ENCODE measurements around the gene COG5. TPM values are rescaled to one million over a fixed set of nuclear protein-coding genes. Genes with fewer than 3 reads are reported as not detected.
"Not testable (repeated sequence)": the region's sequence is repeated elsewhere in the genome, so short reads cannot be mapped to it uniquely, and the experiment has no call there.

COG5 gene
- total and polyA plus RNA-seq, 2 donors from 2014 or later, result 8.6 to 45.7 TPM

- intact Hi-C loops (cut with DNase I), result no loop called here
Measured at GRCh38 chr7:107251963-107252362, 311.8 kb downstream of the COG5 start.

GRCh38 chr7:107248551-107249316, 315.0 kb downstream of the COG5 start:
- H3K4me1 ChIP-seq (ENCODE audit: control insufficient read depth in 2 of 3, insufficient read depth in 2 of 3, low read depth in 1 of 3, low read length in 3 of 3), result no peaks in the 10 kb centered on the region
- H3K36me3 ChIP-seq (ENCODE audit: control insufficient read depth in 2 of 3, insufficient read depth in 3 of 3, low read length in 3 of 3), result peaks cover 0 to 2% (median 2%) of the 10 kb centered on the region in 3 donors
- H3K4me3 ChIP-seq (ENCODE audit: low read length in 3 of 3), result no peak overlapping the region
- H3K27ac ChIP-seq (ENCODE audit: low read depth in 2 of 2, low read length in 2 of 2), result no peak overlapping the region
- intact Hi-C loops (cut with DNase I), result loop anchor here (10.0 kb wide), 1 partner anchor 56 kb away; no protein-coding TSS in a partner anchor
- FAIRE-seq (no peak), DNase-seq (no peak)
- H3K9me3 ChIP-seq (ENCODE audit: control insufficient read depth in 2 of 3, insufficient read depth in 1 of 3, low read length in 3 of 3), result peaks cover 0 to 3% (median 0%) of the 10 kb centered on the region in 3 donors
- H3K27me3 ChIP-seq (ENCODE audit: control insufficient read depth, insufficient read depth, low read length), result no peaks in the 10 kb centered on the region
- no peak for TF ChIP-seq CTCF (IDR thresholded peaks at IDR 0.05; ENCODE audit: borderline replicate concordance, extremely low read depth, insufficient read depth)
- no peak overlapping the region for H3K9ac ChIP-seq (ENCODE audit: low read length in 3 of 3)

More at GRCh38 chr7:107251963-107252362, 311.8 kb downstream of the COG5 start:
- H3K4me1 ChIP-seq (ENCODE audit: control insufficient read depth in 2 of 3, insufficient read depth in 2 of 3, low read depth in 1 of 3, low read length in 3 of 3), result no peaks in the 10 kb centered on the region
- H3K4me3 ChIP-seq (ENCODE audit: low read length in 3 of 3), result no peak overlapping the region
- H3K9me3 ChIP-seq (ENCODE audit: control insufficient read depth in 2 of 3, insufficient read depth in 1 of 3, low read length in 3 of 3), result no peaks in the 10 kb centered on the region
- H3K27ac ChIP-seq (ENCODE audit: low read depth in 2 of 2, low read length in 2 of 2), result no peak overlapping the region
- peaks cover 0 to 2% (median 0%) of the 10 kb centered on the region in 3 donors for H3K36me3 ChIP-seq (ENCODE audit: control insufficient read depth in 2 of 3, insufficient read depth in 3 of 3, low read length in 3 of 3)
- no peak for TF ChIP-seq CTCF (IDR thresholded peaks at IDR 0.05; ENCODE audit: borderline replicate concordance, extremely low read depth, insufficient read depth)
- FAIRE-seq (no peak), DNase-seq (no peak)
- no peak overlapping the region for H3K9ac ChIP-seq (ENCODE audit: low read length in 3 of 3)
- no peaks in the 10 kb centered on the region for H3K27me3 ChIP-seq (ENCODE audit: control insufficient read depth, insufficient read depth, low read length)

- FAIRE-seq; H3K36me3 ChIP-seq (ENCODE audit: control insufficient read depth in 2 of 3, insufficient read depth in 3 of 3, low read length in 3 of 3); H3K4me1 ChIP-seq (ENCODE audit: control insufficient read depth in 2 of 3, insufficient read depth in 2 of 3, low read depth in 1 of 3, low read length in 3 of 3); H3K4me3 ChIP-seq (ENCODE audit: low read length in 3 of 3); H3K9ac ChIP-seq (ENCODE audit: low read length in 3 of 3); H3K9me3 ChIP-seq (ENCODE audit: control insufficient read depth in 2 of 3, insufficient read depth in 1 of 3, low read length in 3 of 3); DNase-seq; H3K27me3 ChIP-seq (ENCODE audit: control insufficient read depth, insufficient read depth, low read length); H3K27ac ChIP-seq (ENCODE audit: low read depth in 2 of 2, low read length in 2 of 2): not testable (repeated sequence)
- intact Hi-C loops (cut with DNase I), result loop anchor here (10.0 kb wide), 1 partner anchor 58 kb away; no protein-coding TSS in a partner anchor
Measured at GRCh38 chr7:107246836-107247235, 316.9 kb downstream of the COG5 start.

- Histone ChIP-seq H3K36me3 (ENCODE audit: control insufficient read depth in 2 of 3, insufficient read depth in 3 of 3, low read length in 3 of 3) (peaks cover 0 to 2% (median under 1%) of the 10 kb centered on the region in 3 donors), H3K27ac (ENCODE audit: low read depth in 2 of 2, low read length in 2 of 2) (no peak overlapping the region), H3K27me3 (ENCODE audit: control insufficient read depth, insufficient read depth, low read length) (no peaks in the 10 kb centered on the region), H3K4me1 (ENCODE audit: control insufficient read depth in 2 of 3, insufficient read depth in 2 of 3, low read depth in 1 of 3, low read length in 3 of 3) (no peaks in the 10 kb centered on the region), H3K9ac (ENCODE audit: low read length in 3 of 3) (no peak overlapping the region), H3K4me3 (ENCODE audit: low read length in 3 of 3) (no peak overlapping the region), H3K9me3 (ENCODE audit: control insufficient read depth in 2 of 3, insufficient read depth in 1 of 3, low read length in 3 of 3) (peaks cover 0 to 3% (median 0%) of the 10 kb centered on the region in 3 donors)
- no peak for TF ChIP-seq CTCF (IDR thresholded peaks at IDR 0.05; ENCODE audit: borderline replicate concordance, extremely low read depth, insufficient read depth)
- DNase-seq (no peak), FAIRE-seq (no peak)
- intact Hi-C loops (cut with DNase I), result loop anchor here (10.0 kb wide), 1 partner anchor 60 kb away; no protein-coding TSS in a partner anchor
Measured at GRCh38 chr7:107244613-107245012, 319.1 kb downstream of the COG5 start.

All from kidney (tissue), 14 donors.